Measurements from ENCODE around the gene OSBPL2. TPM values are rescaled to one million over a fixed set of nuclear protein-coding genes. Genes with fewer than 3 reads are reported as not detected.

The OSBPL2 gene
- total RNA-seq, 1 experiment from 2014 or later = 14.9 TPM

DNA sequence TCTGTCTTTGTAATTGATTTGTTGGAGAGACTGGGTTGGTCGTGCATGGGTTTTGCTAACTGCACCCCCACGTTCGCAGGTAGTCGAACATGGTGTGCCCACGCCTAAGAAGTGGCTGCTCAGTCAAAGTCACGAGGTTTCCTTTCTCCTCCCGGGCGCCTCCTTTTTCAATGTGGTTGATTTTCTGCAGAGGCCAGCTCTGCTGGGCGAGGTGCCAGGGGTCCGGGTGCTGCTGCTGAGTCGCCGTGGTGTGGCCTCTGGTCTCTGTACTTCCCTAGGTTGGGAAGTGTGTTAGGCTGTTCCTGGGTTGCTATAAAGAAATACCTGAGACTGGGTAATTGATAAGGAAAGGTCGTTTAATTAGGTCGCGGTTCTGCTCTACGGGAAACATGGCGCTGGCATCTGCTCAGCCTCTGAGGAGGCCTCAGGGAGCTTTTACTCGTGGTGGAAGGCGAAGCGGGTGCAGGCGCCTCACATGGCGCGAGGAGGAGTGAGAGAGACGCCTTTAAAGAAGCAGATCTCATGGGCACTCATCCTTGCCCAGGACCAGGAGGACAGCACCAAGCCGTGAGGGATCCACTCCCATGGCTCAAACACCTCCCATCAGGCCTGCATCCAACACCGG, 14.1 kb downstream of the OSBPL2 start:
- DNase-seq (ENCODE audit: low read depth in 1 of 2, low spot score in 2 of 2) = no peak
- no peaks in the 10 kb centered on the region for H3K27me3 ChIP-seq (replicated peaks)
- H3K4me1 ChIP-seq (replicated peaks) = no peaks in the 10 kb centered on the region
- H3K36me3 ChIP-seq = peaks cover 5% of the 10 kb centered on the region
- H3K9me3 ChIP-seq (replicated peaks) = no peaks in the 10 kb centered on the region
- H3K27ac ChIP-seq = no peak overlapping the region
- no peak overlapping the region for H3K4me3 ChIP-seq

DNA sequence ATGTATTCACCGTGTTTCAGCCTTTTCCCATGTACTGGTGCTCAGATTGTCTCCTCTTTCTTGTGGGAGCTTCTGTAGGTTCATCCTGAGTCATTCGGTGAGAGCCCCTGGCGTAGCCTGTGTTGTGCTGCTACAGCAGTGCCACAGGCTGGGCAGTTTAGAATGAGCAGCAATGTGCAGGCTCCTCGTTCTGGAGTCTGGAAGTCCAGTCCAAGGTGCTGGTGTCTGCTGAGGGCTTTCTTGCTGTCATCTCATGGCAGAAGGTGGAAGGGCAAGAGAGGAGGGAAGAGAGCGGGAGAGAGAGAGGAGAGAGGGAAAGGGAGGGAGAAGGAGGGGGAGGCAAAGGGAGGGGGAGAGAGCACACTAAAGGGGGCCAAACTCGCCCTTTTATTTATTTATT, 15.1 kb downstream of the OSBPL2 start:
- no peak overlapping the region for H3K27ac ChIP-seq
- peaks cover 10% of the 10 kb centered on the region for H3K36me3 ChIP-seq
- H3K4me1 ChIP-seq (replicated peaks) = peaks cover 5% of the 10 kb centered on the region
- H3K4me3 ChIP-seq = no peak overlapping the region
- H3K27me3 ChIP-seq (replicated peaks) = no peaks in the 10 kb centered on the region
- no peaks in the 10 kb centered on the region for H3K9me3 ChIP-seq (replicated peaks)
- no peak for DNase-seq (ENCODE audit: low read depth in 1 of 2, low spot score in 2 of 2)

DNA sequence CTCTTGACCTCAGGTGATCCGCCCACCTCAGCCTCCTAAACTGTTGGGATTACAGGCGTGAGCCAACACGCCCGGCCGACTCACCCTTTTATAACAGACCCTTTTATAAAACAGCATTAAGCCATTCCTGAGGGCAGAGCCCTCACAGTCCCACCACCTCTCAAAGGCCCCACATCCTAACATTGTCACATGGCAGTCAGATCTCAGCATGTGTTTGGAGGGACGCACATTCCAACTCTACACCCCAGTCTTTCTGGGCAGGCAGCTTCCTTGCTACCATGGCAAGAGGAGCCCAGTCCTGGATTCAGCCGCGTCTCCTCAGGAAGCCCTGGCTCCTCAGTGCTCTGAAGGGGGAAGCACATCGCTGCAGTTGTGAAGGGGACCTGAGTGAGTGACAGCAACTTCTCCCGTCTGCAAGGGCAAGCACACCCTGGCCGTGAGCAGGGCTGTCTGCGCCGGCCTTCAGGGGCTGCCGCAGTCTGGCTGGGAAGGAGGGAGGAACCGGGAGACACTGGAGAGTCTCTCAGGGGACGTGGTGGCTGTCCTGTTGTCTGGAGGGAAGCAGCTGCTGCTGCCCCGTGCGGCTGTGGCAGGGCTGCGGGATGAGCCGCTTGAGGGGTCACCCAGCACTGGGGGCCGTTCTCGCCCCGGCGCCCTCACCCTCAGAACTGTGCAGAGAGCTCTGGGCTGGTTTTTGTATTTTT, 15.9 kb downstream of the OSBPL2 start:
- Histone ChIP-seq H3K9me3 (replicated peaks) (no peaks in the 10 kb centered on the region), H3K4me1 (replicated peaks) (peaks cover 12% of the 10 kb centered on the region), H3K36me3 (peaks cover 10% of the 10 kb centered on the region), H3K27me3 (replicated peaks) (no peaks in the 10 kb centered on the region), H3K27ac (no peak overlapping the region), H3K4me3 (no peak overlapping the region)
- no peak for DNase-seq (ENCODE audit: low read depth in 1 of 2, low spot score in 2 of 2)

DNA sequence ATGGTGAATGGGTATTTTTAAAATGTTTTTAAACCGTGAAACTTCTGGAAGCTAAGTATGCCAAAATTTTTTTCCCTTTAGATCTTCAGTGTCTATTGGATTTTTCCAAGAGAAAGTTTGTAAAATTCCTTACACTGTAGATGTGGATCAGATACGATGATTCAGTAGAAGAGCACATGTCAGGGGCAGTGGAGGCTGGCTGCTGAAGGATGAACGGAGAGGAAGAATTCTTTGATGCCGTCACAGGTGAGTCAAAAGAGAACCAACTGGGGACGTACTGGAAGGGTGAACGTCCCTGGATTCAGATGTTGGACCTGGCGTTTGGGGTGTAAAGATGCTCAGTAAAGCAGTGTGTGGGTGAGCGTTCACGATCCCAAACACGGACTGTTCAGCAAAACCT, 17.7 kb downstream of the OSBPL2 start:
- Histone ChIP-seq H3K36me3 (peaks cover 18% of the 10 kb centered on the region), H3K4me3 (no peak overlapping the region), H3K27me3 (replicated peaks) (no peaks in the 10 kb centered on the region), H3K9me3 (replicated peaks) (no peaks in the 10 kb centered on the region; the same call in 1 of the 2 replicates), H3K27ac (no peak overlapping the region), H3K4me1 (replicated peaks) (peaks cover 12% of the 10 kb centered on the region)
- DNase-seq (ENCODE audit: low read depth in 1 of 2, low spot score in 2 of 2) = no peak

DNA sequence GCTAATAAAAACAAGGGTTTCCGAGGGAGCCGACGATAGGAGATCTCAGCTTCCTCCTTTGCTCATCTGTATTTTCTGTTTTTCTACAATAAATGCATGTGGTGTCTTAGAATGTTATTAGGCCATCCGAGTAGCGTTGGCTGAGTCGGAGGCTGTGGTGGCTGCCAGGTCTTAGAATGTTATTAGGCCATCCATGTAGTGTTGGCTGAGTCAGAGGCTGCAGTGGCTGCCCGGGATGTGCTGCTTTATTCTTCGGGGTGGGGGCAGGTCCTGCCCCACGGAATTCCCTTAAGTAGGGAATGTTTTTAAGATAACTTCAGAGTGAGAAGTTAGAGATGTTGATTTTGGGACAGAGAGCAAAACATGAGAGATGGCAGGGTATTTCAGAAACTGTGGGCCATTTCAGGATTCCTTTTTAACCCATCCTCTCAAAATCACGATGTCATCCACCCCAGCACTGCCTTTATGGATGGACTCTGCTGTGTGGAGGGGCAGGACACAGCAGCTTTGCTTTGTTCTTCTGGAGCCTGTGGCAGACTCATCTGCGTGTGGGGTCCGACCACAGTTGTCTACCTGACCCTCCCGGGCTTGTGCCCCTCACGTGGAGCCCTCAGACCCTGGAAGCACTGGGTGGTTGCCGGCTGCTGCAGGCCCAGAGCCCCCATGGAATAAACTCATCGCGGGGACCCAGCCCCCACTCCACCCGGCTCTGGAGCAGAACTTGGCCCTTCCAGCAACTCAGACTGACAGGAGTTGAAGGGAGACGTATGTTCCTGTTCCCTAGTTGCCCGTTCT, 20.4 kb downstream of the OSBPL2 start:
- Histone ChIP-seq H3K4me1 (replicated peaks) (peaks cover 12% of the 10 kb centered on the region), H3K9me3 (replicated peaks) (no peaks in the 10 kb centered on the region; the same call in 1 of the 2 replicates), H3K4me3 (no peak overlapping the region), H3K27me3 (replicated peaks) (no peaks in the 10 kb centered on the region), H3K36me3 (peaks cover 29% of the 10 kb centered on the region), H3K27ac (no peak overlapping the region)
- peak in 1 of 2 experiments; percentile 35 for DNase-seq (ENCODE audit: low read depth in 1 of 2, low spot score in 2 of 2)

DNA sequence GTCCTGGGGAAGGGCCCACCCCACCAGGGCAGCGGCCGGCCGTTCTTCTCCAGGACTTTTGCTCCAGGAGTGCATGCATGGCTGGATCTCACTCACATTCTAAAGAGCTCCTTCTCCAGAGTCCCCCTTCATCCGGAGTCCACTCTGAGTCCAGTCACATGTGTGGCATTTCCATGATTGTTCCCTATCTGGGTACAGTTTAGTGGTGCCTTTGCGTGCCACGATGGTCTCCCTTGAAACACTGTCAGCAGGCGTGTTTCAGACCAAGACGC, 20.9 kb downstream of the OSBPL2 start:
- Histone ChIP-seq H3K36me3 (peaks cover 29% of the 10 kb centered on the region), H3K27ac (no peak overlapping the region), H3K9me3 (replicated peaks) (no peaks in the 10 kb centered on the region; the same call in 1 of the 2 replicates), H3K4me1 (replicated peaks) (peaks cover 12% of the 10 kb centered on the region), H3K4me3 (no peak overlapping the region), H3K27me3 (replicated peaks) (no peaks in the 10 kb centered on the region)
- no peak for DNase-seq (ENCODE audit: low read depth in 1 of 2, low spot score in 2 of 2)

DNA sequence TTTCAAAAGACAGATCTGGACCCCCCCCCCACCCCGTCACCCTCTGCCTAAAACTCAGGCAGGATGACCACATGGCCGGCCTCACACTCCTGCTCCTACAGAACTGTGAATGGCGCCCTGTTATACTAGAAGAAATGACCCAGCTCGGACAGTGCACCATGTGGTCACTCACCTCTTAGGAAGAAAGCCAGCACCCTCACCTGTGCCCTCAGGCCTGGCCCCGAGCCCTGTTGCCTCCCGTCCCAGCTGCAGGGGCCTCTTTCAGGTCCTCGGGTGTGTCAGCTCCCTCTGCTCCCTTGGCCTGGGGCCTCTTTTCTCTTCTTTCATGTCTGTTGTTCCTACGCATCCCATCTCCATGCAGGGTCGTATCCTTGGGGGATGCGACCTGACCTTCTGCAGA, 23.7 kb downstream of the OSBPL2 start:
- H3K4me1 ChIP-seq (replicated peaks) = peaks cover 12% of the 10 kb centered on the region
- H3K9me3 ChIP-seq (replicated peaks) = no peaks in the 10 kb centered on the region; the same call in 1 of the 2 replicates
- H3K36me3 ChIP-seq = peaks cover 29% of the 10 kb centered on the region
- no peaks in the 10 kb centered on the region for H3K27me3 ChIP-seq (replicated peaks)
- no peak overlapping the region for H3K27ac ChIP-seq
- DNase-seq (ENCODE audit: low read depth in 1 of 2, low spot score in 2 of 2) = no peak
- H3K4me3 ChIP-seq = no peak overlapping the region

DNA sequence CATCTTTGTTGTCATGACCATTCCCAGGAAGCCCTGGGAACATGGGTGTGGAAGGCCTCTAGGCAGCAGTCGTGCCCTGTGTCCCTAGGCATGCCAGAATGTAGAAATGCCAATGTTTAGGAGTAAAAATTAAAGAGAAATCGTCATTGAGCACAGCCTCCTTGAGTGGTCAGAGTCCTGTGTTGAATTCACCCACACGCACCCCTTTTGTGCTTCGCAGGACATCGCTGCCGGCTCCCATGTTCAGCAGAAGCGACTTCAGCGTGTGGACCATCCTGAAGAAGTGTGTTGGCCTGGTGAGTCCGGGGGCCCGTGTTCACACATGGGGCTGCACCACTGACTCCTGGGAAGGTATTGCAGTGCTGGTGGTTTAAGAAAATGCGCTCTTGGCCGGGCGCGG, 25.1 kb downstream of the OSBPL2 start:
- Histone ChIP-seq H3K4me3 (no peak overlapping the region), H3K36me3 (peaks cover 23% of the 10 kb centered on the region), H3K27ac (no peak overlapping the region), H3K9me3 (replicated peaks) (no peaks in the 10 kb centered on the region; the same call in 1 of the 2 replicates), H3K4me1 (replicated peaks) (peaks cover 7% of the 10 kb centered on the region), H3K27me3 (replicated peaks) (no peaks in the 10 kb centered on the region)
- no peak for DNase-seq (ENCODE audit: low read depth in 1 of 2, low spot score in 2 of 2)

DNA sequence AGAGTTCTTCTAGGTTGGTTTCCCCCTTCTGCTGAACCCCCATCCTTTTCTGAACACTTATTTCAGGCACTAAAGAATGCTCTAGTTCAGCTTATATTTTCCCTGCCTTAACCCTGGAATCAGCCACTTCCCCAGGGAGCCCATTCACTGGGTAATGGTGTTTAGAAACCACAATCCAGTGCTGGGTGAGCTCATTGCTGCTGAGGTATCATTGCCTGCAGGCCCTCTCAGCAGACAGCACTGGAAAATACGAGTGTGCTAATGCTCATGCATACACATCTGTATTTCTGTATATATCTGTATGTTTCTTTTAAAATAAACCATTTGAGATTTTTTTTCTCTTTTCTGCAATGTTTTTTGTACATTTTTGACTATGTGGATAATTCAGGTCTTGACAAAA, 27.0 kb downstream of the OSBPL2 start:
- H3K4me1 ChIP-seq (replicated peaks) = no peaks in the 10 kb centered on the region
- no peak overlapping the region for H3K27ac ChIP-seq
- no peak for DNase-seq (ENCODE audit: low read depth in 1 of 2, low spot score in 2 of 2)
- no peaks in the 10 kb centered on the region for H3K27me3 ChIP-seq (replicated peaks)
- no peaks in the 10 kb centered on the region; the same call in 1 of the 2 replicates for H3K9me3 ChIP-seq (replicated peaks)
- no peak overlapping the region for H3K4me3 ChIP-seq
- H3K36me3 ChIP-seq = peaks cover 20% of the 10 kb centered on the region

DNA sequence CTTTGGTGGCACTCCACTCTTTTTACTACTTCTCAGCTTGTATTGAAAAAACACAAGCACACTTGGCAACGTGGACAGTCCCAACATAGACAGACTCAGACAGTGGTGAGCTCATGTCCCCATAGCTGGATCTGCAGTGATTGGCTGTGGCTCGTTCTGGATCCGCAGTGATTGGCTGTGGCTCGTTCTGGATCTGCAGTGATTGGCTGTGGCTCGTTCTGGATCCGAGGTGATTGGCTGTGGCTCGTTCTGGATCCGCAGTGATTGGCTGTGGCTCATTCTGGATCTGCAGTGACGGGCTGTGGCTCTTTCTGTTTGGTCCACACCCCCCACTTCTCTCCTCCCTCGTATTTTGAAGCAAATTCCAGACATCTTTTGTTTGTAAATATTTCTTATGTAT, 28.0 kb downstream of the OSBPL2 start:
- no peaks in the 10 kb centered on the region for H3K9me3 ChIP-seq (replicated peaks)
- H3K4me3 ChIP-seq = no peak overlapping the region
- no peak for DNase-seq (ENCODE audit: low read depth in 1 of 2, low spot score in 2 of 2)
- no peak overlapping the region for H3K27ac ChIP-seq
- no peaks in the 10 kb centered on the region for H3K4me1 ChIP-seq (replicated peaks)
- no peaks in the 10 kb centered on the region for H3K27me3 ChIP-seq (replicated peaks)
- H3K36me3 ChIP-seq = peaks cover 12% of the 10 kb centered on the region

DNA sequence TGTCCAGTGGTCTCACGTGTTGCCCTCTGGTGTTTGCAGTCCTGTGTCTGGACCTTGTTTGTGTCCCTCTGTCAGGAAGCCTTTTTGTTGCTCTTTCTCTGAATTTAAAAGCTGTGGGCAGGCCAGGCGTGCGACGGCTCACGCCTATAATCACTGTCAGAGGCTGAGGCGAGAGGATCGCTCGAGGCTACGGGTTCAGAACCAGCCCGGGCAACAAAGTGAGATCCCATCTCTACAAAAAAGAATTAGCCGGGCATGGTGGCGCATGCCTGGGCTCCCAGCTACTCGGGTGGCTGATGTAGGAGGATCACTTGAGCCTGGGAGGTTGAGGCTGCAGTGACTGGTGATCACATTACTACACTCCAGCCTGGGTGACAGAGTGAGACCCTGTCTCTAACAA, 28.5 kb downstream of the OSBPL2 start:
- no peaks in the 10 kb centered on the region for H3K4me1 ChIP-seq (replicated peaks)
- H3K9me3 ChIP-seq (replicated peaks) = no peaks in the 10 kb centered on the region
- H3K36me3 ChIP-seq = peaks cover 10% of the 10 kb centered on the region
- H3K4me3 ChIP-seq = no peak overlapping the region
- H3K27ac ChIP-seq = no peak overlapping the region
- H3K27me3 ChIP-seq (replicated peaks) = no peaks in the 10 kb centered on the region
- no peak for DNase-seq (ENCODE audit: low read depth in 1 of 2, low spot score in 2 of 2)

DNA sequence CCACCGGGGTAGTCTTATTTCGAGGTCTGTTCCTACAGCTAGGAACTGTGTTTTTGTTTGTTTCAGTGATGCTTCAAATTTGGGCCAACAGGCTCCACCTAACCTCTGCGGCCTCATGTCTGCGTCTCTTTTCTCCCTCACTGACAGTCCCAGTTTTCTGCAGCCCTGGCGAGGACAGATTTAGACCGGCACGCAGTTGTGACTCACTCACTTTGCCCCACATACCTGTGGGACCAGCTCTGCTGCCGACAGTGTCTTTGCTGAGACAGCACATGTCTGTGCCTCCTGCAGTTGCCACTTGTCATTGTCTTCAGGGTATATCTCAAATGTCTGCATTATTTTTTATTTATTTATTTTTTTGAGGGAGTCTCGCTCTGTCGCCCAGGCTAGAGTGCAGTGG, 29.2 kb downstream of the OSBPL2 start:
- Histone ChIP-seq H3K4me1 (replicated peaks) (no peaks in the 10 kb centered on the region), H3K27me3 (replicated peaks) (no peaks in the 10 kb centered on the region), H3K4me3 (no peak overlapping the region), H3K27ac (no peak overlapping the region), H3K9me3 (replicated peaks) (no peaks in the 10 kb centered on the region), H3K36me3 (peaks cover 16% of the 10 kb centered on the region)
- no peak for DNase-seq (ENCODE audit: low read depth in 1 of 2, low spot score in 2 of 2)

DNA sequence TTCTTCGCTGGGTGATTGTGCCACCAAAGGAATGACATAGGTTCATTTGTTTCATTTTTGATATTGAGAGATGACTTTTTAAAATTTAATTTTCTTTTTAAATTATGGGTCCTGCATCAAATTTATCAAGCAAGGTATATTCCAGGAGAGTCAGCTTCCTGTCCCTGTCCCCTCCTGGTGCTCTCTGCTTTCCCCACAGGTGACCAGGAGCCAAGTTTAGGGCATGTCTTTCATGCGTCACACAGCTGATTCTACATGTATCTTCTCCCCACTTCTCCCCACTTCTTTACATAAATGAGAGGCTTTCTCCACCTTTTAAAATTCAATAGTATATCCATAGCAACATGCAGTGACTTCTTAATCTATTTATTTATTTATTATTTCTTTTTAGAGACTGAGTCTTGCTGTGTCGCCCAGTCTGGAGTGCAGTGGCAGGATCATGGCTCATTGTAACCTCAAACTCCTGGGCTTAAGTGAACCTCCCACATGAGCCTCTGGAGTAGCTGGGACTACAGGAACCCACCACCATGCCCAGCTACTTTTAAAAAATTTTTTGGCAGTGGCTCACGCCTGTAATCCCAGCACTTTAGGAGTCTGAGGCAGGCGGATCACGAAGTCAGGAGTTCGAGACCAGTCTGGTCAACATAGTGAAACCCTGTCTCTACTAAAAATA, 30.0 kb downstream of the OSBPL2 start:
- no peaks in the 10 kb centered on the region for H3K9me3 ChIP-seq (replicated peaks)
- H3K4me3 ChIP-seq = no peak overlapping the region
- H3K4me1 ChIP-seq (replicated peaks) = no peaks in the 10 kb centered on the region
- no peak for DNase-seq (ENCODE audit: low read depth in 1 of 2, low spot score in 2 of 2)
- no peak overlapping the region for H3K27ac ChIP-seq
- H3K27me3 ChIP-seq (replicated peaks) = no peaks in the 10 kb centered on the region
- H3K36me3 ChIP-seq = peaks cover 15% of the 10 kb centered on the region

DNA sequence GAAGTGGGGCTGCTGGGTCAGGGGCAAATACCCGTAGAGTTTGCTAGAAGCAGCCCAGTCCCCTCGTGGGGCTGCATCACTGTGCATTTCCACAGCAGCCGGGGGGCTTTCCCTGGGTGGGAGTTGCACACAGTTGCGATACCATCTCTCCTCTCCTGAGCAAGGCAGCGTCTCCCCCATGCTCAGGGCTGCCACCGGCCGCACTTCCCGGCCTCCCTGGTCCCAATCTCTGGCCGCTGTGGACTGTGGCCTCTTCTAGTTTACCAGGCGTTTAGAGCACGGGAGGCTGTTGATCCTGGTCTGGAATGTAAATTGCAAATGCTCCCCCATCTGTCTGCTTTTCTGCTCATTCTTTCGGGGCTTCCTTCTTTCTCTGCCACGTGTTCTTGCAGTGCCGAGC, 31.1 kb downstream of the OSBPL2 start:
- Histone ChIP-seq H3K4me3 (no peak overlapping the region), H3K27me3 (replicated peaks) (no peaks in the 10 kb centered on the region), H3K36me3 (peaks cover 15% of the 10 kb centered on the region), H3K9me3 (replicated peaks) (no peaks in the 10 kb centered on the region), H3K4me1 (replicated peaks) (no peaks in the 10 kb centered on the region), H3K27ac (no peak overlapping the region)
- DNase-seq (ENCODE audit: low read depth in 1 of 2, low spot score in 2 of 2) = no peak

Data from SJSA1 (cell line).